DND-41 (cell line): ENCODE results near the gene ZRSR2.

Experiments
- CTCF ChIP-seq: IDR thresholded peaks from 2 replicates; pipeline ENCODE4 v1.5.1; 2012; ENCODE audit warnings: borderline replicate concordance, low read length, moderate library complexity, mild to moderate bottlenecking; ENCODE audit not compliant: poor library complexity, severe bottlenecking; ENCODE audit errors: extremely low read depth
- EZH2 ChIP-seq: IDR thresholded peaks from 3 replicates; pipeline ENCODE4 v1.6.1; 2012; ENCODE audit warnings: borderline replicate concordance, low read depth, mild to moderate bottlenecking, moderate library complexity, low read length, inconsistent platforms; ENCODE audit not compliant: severe bottlenecking

- no peak for TF ChIP-seq CTCF
- no peak for TF ChIP-seq EZH2
Observed at GRCh38 chrX:15785176-15785750, 5.0 kb upstream of the ZRSR2 start.
